HEK293 (cell line): ENCODE data around the gene AKT3.

Source experiments
- OVOL3 ChIP-seq: fragments of 450-650 bp; formaldehyde crosslinking; IDR thresholded peaks from 2 replicates; pipeline ENCODE4 v1.5.1; 2016; ENCODE audit warnings: missing biosample characterization, missing genetic modification characterization
- RBAK ChIP-seq: fragments of 450-650 bp; formaldehyde crosslinking; IDR thresholded peaks from 2 replicates; pipeline ENCODE4 v1.5.1; 2016; ENCODE audit warnings: missing biosample characterization, missing genetic modification characterization

GRCh38 chr1:243568793-243569192 is 281.2 kb downstream of the AKT3 start:
- TF ChIP-seq RBAK (tag by site-specific recombination) (no peak), OVOL3 (tag by site-specific recombination) (no peak)
